ENCODE results near the gene MRRF.

Gene MRRF

DNA sequence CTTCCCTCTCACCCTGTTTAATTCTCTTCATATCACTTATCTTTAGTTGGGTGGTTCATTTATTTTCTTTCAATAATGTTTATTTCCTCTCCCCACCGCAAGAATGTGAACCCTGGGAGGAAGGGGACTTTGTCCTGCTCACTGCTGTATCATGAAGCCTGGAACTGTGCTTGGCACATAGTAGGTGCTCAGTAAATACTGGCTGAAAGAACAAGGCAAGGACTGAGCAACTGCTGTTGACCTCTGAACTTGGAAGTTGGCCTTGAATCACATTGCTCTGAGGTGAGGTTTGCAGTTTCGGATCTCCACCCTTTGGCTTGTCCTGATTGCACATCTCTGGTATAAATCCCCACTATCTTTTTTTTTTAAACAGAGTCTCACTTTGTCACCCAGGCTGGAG is 84.1 kb downstream of the MRRF start:
- Histone ChIP-seq H3K4me3 (replicated peaks; ENCODE audit: insufficient read depth, low read length) (no peak overlapping the region), H3K27ac (replicated peaks) (no peak overlapping the region), H3K27me3 (ENCODE audit: insufficient read depth, poor library complexity, severe bottlenecking) (peaks cover 11% of the 10 kb centered on the region)
- DNase-seq (ENCODE audit: low read depth in 1 of 2, low spot score in 1 of 2) = no peak
- no peak for TF ChIP-seq POLR2AphosphoS5 (IDR thresholded peaks at IDR 0.05; ENCODE audit: low read depth)
- TF ChIP-seq CTCF (IDR thresholded peaks at IDR 0.05; ENCODE audit: insufficient read depth, low read length) = no peak
- TF ChIP-seq SPI1 (IDR thresholded peaks at IDR 0.05; ENCODE audit: borderline replicate concordance, low read depth) = no peak
- TF ChIP-seq, protein P1, sequence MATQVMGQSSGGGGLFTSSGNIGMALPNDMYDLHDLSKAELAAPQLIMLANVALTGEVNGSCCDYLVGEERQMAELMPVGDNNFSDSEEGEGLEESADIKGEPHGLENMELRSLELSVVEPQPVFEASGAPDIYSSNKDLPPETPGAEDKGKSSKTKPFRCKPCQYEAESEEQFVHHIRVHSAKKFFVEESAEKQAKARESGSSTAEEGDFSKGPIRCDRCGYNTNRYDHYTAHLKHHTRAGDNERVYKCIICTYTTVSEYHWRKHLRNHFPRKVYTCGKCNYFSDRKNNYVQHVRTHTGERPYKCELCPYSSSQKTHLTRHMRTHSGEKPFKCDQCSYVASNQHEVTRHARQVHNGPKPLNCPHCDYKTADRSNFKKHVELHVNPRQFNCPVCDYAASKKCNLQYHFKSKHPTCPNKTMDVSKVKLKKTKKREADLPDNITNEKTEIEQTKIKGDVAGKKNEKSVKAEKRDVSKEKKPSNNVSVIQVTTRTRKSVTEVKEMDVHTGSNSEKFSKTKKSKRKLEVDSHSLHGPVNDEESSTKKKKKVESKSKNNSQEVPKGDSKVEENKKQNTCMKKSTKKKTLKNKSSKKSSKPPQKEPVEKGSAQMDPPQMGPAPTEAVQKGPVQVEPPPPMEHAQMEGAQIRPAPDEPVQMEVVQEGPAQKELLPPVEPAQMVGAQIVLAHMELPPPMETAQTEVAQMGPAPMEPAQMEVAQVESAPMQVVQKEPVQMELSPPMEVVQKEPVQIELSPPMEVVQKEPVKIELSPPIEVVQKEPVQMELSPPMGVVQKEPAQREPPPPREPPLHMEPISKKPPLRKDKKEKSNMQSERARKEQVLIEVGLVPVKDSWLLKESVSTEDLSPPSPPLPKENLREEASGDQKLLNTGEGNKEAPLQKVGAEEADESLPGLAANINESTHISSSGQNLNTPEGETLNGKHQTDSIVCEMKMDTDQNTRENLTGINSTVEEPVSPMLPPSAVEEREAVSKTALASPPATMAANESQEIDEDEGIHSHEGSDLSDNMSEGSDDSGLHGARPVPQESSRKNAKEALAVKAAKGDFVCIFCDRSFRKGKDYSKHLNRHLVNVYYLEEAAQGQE (IDR thresholded peaks at IDR 0.05; ENCODE audit: insufficient replicate concordance, low read depth) = no peak

GRCh38 chr9:122349201-122349600 is 84.5 kb downstream of the MRRF start:
- TF ChIP-seq POLR2AphosphoS5 (IDR thresholded peaks at IDR 0.05; ENCODE audit: low read depth) (no peak), CTCF (IDR thresholded peaks at IDR 0.05; ENCODE audit: insufficient read depth, low read length) (no peak), GABPA (IDR thresholded peaks at IDR 0.05; ENCODE audit: low read depth) (no peak), SPI1 (IDR thresholded peaks at IDR 0.05; ENCODE audit: borderline replicate concordance, low read depth) (no peak)
- TF ChIP-seq, protein P1 (IDR thresholded peaks at IDR 0.05; ENCODE audit: insufficient replicate concordance, low read depth) = no peak
- H3K27ac ChIP-seq (replicated peaks) = no peak overlapping the region
- DNase-seq (ENCODE audit: low read depth in 1 of 2, low spot score in 1 of 2) = no peak
- H3K4me3 ChIP-seq (replicated peaks; ENCODE audit: insufficient read depth, low read length) = no peak overlapping the region
- H3K27me3 ChIP-seq (ENCODE audit: insufficient read depth, poor library complexity, severe bottlenecking) = peaks cover 11% of the 10 kb centered on the region

DNA sequence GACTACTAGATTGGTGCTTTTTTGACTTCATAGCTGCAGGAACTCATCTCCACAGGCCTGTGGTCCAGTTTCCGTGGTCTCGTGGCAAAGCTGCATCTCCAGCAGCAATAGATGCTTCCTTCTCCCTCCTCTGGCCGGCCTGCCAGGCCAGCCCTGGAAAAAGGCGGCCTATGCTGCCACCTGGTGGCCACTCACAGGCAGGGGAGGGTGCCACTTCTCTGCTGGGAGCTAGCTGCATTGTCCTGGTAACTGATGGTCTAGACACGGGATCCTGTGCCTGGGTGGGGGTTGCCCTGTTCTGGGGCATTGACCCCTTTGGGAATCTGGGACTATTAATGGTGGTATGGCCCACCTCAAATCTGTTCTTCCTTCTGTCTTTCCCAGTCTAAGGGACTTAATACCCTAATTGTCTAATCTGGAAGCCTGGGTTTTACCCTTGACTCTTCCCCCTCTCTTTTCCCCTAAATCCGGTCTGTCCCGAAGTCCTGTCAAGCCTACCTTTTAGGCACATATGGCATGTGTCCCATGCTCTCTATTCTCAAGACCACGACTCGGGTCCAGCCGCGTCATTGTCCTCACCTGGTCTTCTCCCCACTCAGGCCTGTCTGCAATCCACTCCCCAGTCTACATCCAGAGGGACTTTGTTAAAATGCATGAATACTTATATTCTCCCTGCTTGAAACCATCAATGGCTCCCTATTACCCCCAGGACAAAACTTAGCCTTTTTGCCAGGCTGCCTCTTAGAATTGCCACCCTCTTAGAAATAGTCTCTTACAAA is 86.1 kb downstream of the MRRF start:
- peaks cover 11% of the 10 kb centered on the region for H3K27me3 ChIP-seq (ENCODE audit: insufficient read depth, poor library complexity, severe bottlenecking)
- H3K4me3 ChIP-seq (replicated peaks; ENCODE audit: insufficient read depth, low read length) = no peak overlapping the region
- TF ChIP-seq GABPA (IDR thresholded peaks at IDR 0.05; ENCODE audit: low read depth) = no peak
- TF ChIP-seq SPI1 (IDR thresholded peaks at IDR 0.05; ENCODE audit: borderline replicate concordance, low read depth) = peak; percentile 4; the same call in 1 of the 2 replicates
- no peak for TF ChIP-seq POLR2AphosphoS5 (IDR thresholded peaks at IDR 0.05; ENCODE audit: low read depth)
- TF ChIP-seq, protein P1 (IDR thresholded peaks at IDR 0.05; ENCODE audit: insufficient replicate concordance, low read depth) = no peak
- TF ChIP-seq CTCF (IDR thresholded peaks at IDR 0.05; ENCODE audit: insufficient read depth, low read length) = peak; percentile 85
- peak in 1 of 2 experiments; percentile 78 for DNase-seq (ENCODE audit: low read depth in 1 of 2, low spot score in 1 of 2)
- H3K27ac ChIP-seq (replicated peaks) = no peak overlapping the region
